CD4-positive, alpha-beta T cell treated with Interleukin-4 for 4 hours (primary cell): ENCODE data around the gene HLA-DQB1.

ENCODE experiments used
- DNase-seq: peaks from one replicate; pipeline ENCODE4 v3.0.0-alpha.2; 2020

HLA-DQB1 gene

DNA sequence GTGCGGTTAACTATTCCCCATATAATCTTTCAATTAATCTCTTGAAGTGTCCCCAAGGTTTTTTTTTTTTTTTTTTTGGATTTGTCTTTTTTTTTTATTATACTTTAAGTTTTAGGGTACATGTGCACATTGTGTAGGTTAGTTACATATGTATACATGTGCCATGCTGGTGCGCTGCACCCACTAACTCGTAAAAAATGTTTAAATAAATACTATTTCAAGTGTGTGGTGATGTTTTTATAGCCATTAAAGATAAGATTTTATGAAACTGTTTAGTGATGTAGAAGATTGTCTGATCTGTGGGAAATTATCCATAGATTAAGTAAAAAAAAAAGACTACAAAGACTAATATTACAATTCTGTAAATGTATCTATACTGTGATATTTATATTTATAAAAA is 41.9 kb downstream of the HLA-DQB1 start:
- DNase-seq = no peak

DNA sequence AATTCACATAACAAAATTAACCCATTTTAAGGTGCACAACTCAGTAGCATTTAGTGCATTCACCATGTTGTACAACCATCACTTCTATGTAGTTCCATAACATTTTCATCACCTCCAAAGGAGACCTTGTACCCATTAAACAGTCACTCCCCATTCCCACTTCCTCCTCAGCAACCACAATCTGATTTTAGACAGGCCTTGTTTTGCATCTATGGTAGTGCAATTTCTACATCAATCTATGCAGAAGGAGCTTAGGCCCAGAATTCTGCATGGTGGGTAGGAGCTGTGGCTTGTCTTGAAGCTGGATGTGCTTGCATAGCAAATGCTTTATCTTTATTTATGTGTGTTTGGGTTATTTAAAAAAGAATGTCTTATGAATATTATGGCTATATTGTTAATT is 42.8 kb downstream of the HLA-DQB1 start:
- DNase-seq = no peak

DNA sequence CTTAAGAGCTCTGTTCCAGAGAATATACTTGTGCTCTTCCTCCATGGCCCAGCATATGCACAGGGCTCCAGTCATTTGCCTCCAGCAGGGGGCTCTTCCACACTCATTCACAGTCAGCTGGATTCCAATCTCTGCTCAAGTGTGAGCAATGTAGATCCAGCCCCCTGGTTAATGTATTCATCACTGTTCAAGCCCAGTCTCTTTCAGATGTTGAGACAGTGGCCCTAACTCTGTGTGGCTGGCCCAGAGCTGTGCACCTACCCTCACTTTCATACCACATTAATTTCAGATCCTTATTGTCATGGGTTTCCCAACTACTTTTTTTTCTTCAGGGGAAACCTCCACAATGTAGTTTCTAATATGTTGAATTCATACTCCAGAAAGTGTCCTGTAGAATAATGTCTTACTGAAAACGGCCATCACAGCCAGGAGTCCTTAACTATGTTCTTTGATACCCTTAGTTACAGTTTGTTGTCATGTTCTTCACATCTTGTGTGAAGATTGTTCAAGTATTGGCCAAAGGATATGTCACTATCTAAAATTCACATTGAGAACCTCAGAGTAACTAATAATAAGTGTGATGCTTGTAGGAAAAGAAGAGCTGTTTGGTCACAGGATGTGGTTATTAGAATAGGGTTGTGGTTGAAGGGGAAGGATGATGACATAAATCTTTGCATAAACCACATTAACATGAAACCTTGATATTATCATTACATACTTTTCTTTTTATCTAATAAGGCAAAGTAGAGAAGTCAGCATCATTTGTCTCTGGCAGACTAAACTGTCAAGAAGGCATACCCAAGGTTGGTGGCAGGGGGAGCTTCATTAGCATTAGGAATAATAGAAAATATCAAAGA is 43.7 kb downstream of the HLA-DQB1 start:
- DNase-seq = peak; percentile 86

DNA sequence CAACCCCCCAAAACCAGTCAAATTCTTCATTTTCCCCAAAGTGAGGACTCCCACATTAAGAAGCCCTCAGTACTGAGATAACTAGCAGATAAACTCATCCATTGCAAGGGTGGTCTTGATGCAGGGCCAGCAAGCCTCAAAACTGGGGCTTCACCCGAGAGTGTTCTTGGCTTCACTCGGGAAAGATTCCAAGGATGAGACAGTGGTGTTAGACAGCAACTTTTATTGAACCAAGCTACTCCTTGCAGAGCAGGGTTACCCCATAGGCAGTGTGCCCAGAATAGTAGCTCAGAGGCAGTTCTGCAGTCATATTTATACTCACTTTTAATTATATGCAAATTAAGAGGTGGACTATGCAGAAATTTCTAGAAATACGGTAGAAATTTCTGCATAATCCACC is 45.1 kb downstream of the HLA-DQB1 start:
- DNase-seq = no peak

DNA sequence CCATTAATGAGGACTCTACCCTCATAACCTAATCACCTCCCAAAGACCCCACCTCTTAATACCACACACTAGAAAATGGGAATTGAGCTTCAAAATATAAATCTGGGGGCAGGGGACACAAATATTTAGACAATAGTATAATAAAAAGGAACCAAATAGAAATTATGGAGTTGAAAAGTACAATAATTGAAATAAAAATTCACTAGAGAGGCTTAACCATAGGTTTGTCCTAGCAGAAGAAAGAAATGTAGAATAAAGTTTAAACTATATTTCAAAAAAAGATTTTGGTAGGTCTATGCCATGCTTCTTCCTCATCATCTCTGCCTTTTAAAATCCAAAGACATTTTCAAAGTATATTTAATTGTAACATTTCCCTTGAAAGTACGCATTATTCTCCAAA is 48.7 kb downstream of the HLA-DQB1 start:
- no peak for DNase-seq

DNA sequence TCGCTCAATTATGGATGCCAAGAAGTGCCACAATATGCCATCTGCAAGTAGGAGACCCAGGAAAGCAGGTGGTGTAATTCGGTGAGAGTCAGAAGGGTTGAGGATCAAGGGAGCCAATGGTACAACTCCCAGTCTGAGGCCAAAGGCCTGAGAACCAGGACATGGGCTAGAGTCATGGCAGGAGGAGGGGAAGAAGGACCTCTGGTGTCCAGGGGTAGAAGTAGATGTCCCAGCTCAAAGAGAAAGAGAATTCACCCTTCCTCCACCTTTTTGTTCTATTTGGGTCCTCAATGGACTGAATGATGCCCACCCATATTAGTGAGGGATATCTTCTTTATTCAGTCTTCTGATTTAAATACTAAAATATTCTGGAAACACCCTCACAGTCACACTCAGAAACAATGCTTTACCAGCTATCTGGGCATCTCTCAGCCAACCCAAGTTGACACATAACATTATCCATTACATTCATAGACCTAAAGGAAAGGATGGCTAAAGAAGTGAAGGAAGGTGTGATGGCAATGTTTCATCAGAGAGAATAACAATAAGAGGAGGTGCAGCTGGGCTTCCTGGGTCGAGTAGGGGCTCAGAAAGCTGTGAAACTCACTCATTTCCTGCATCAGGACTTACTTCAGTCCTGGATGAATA is 50.4 kb downstream of the HLA-DQB1 start:
- no peak for DNase-seq

DNA sequence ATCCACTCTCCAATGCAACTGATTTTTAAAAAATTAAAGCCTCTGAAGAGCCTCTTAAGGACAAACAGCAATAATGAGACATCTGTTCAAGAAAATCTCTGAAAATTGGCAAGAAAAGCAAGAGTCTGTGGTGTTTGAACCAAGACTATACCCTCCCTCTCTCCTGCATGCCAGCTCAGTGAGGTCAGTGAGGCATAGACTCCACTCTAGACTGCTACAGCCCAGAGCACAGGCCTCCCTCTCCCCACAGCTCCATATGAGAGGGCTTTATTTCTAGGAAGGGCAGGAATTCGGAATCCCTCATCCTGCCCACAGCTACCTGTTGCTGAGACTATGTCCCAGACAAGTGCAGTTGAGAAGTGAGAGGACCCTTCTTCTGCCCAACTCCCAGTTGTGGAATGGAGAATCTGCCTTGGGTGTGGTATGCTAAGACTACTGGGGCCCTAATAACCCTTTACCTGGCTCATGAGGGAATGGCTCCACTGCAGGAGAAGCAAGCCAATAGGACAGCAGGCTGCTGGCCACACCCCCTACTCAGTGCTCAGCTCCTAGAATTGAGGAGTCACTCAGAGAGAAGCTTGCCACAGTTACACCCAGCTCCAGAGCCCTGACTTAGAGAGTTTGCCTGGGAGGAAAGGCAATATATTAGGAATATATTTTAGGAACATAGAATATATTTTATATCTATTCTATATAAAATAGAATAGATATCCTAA is 51.9 kb downstream of the HLA-DQB1 start:
- no peak for DNase-seq

DNA sequence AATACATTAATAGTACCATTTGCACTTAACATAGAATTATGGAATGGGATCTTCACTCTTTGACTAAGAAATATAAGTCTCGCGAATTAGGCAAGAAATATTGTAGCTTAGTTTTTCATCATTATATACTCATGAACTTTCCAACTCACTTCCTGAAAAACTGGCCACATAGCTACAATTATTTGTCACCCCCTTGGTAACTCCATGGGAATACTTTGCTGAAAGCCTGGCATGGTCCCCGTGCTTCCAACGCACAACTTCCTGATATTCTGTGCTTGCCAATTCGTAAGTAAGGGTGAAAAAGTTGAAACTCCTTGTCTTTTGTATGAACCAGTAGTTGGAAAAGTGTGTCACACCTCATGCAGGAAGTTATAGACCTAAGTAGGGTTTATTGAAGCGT is 53.0 kb downstream of the HLA-DQB1 start:
- no peak for DNase-seq

DNA sequence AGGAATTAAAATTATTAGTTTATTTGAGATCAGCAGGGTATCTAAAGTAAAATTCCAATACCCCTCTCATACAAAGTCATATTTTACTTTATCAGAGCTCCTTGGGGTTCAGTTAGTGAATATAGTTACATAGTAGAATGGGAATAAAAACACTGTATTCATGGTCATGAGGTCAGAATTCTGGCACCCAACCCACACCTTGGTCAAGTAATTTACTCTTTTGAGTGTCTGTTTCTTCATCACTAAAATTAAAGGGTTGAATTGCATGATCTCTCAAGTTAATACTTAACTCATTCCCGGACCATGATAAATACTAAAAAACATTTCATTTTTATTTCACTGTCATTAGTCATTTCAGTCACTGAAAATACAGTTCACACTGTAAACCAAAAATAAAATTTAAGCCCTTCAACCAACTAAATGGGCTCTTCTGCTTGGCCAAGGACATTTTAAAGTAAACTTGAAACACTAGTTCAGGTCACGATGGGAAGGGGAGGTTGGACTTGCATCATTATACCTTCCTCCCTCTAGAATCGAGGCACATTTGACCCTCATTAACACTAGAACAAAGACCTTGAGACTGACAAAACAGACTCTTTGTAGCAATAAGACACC is 55.7 kb downstream of the HLA-DQB1 start:
- no peak for DNase-seq

DNA sequence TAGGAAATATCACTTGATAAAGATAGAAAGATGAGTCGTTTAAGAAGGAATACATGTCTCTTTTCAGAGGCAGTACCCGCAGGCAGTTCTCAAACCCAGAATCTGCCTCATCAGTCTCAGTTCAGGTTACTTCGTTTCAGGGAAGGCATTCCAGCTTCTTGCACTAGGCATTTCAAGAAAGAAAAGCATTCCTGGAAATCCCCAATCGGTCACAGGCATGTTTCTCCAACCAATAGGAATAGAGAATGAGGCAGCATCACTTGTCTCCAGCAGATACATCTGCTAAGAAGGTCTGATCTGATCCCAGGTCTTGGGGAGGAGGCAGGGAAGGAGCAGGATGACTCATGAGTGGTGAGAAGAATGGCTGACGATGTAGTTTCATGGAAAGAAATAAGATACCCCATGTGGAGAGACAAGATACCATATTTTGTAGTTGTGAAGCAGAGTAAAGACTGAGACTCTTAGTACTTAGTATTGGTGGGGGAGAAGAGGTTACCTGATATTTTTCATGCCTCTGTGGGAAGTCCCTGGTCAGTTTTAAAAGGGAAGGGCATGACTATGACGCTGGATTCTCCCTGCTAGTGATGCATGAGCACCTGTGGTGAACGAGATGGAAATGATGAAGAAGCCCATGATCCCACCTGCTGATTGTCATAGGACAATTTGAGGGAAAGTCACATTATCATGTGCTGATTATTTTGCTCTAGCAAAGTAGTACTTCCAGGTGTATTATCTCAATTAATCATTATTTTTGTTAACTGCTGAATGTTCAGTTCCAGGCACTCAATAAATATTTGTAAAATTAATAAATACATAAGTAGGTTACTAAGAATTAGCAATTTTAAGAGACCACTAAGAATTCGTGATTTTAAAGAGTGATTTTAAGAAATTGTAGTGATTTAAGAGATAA is 56.5 kb downstream of the HLA-DQB1 start:
- DNase-seq = peak; percentile 72
